NCI-H1417 treated with DMSO at 0.1 percent for 48 hours (cell line): ENCODE measurements around the gene TMEM254.
"Not testable (repeated sequence)": the region's sequence is repeated elsewhere in the genome, so short reads cannot be mapped to it uniquely, and the experiment has no call there.

ENCODE experiments used
- DNase-seq: peaks from one replicate; lab custom pipeline; 2025; lab: John Stamatoyannopoulos, UW

TMEM254 gene

DNA sequence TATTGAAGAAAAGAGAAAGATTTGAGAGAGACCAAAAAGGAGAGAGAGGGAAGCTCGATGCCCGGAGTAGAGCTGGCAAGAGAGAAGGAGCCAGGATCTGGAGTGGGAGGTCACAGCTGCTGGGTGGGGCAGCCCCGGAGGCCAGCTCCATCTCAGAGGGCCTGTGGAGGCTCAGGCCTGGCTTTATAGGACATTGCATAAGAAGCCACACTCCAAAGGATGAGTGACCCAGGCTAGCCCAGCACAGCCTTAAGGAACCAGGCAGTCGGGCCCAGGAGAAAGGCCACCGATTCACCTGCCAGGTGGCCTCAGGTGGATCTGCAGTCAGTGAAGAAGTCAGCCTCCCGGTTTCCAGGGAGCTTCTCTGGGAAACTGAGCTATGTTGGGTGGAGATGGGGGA is 54.7 kb downstream of the TMEM254 start:
- DNase-seq = no peak

DNA sequence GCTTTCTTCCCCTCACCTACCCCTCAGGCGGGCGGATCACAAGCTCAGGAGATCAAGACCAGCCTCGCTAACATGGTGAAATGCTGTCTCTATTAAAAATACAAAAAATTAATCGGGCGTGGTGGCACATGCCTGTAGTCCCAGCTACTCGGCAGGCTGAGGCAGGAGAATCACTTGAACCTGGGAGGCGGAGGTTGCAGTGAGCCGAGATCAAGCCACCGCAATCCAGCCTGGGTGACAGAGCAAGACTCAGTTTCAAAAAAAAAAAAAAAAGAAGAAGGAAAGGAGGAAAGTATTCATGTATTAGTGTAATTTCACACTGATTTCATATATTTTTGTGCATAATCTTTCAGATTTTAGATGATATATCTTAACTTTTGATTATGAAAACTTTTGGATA is 55.2 kb downstream of the TMEM254 start:
- DNase-seq = not testable (repeated sequence)

DNA sequence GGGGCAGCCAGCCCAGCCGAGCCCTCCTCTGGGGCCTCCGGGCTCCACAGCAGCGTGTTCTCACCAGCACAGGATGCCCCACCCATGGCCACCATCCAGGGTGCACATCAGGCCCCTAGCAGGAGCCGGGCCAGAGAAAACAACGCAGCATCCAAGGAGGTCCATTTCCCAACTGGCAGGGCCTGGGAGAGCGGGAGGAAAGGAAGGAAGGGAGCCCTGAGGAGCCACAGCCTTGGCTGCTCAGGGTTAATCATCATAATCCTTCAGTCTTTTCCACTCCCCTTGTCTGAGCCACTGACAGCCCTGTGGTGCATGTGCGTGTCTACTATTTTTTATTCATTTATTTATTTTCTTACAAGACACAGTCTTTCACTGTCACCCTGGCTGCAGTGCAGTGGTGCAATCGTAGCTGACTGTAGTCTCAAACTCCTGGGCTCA is 57.7 kb downstream of the TMEM254 start:
- DNase-seq = no peak

DNA sequence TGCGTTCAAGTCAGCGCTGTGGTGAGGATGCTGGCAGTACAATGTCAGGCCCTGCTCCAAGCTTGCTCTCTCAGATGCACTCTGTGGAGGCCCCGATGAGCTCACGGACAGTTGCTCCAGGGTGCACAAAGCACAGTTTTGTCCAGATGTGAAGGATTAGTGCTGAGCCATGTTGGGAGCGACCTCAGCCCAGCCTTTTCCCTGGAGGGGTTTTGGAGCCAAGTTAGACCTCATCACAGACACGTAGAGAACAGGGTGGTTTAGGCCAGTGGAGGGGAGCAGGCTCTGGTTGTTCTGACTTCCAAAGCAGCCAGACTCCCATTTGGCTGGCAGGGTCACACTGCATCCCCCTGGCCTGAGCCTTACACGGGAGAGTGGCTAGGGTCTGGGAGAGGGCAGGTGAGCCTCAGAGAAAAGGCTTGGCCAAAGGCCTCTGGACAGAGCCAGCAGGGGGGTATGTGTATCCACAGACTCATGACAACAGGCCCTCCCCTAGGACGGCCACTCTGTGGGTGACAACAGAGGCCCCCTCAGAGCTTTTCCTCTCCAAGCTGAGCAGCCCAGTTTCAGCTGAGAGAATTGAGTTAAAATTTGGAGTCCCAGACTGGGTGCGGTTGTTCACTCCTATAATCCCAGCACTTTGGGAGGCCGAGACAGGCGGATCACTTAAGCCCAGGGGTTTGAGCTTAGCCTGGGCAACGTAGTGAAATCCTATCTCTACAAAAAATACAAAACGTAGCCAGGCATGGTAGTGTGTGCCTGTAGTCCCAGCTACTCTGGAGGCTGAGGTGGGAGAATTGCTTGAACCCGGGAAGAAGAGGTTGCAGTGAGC is 58.8 kb downstream of the TMEM254 start:
- DNase-seq = no peak

DNA sequence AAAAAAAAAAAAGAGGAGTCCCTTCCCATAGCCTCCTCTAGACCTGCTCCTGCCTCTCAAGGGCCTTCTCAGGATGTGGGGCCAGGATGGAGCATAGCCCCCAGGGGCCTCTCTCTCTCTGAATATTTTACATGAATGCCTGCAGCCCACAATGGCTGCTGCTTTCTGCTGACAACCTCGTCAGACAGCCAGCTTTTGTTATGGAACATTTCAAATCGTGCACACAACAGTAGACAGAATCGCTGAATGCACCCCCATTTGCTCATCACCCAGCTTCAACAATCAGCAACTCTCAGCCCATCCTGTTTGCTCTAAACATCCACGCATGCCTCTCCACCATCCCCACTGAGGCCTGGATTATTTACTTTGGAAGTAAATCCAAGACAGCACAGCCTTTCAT is 59.5 kb downstream of the TMEM254 start:
- DNase-seq = no peak

DNA sequence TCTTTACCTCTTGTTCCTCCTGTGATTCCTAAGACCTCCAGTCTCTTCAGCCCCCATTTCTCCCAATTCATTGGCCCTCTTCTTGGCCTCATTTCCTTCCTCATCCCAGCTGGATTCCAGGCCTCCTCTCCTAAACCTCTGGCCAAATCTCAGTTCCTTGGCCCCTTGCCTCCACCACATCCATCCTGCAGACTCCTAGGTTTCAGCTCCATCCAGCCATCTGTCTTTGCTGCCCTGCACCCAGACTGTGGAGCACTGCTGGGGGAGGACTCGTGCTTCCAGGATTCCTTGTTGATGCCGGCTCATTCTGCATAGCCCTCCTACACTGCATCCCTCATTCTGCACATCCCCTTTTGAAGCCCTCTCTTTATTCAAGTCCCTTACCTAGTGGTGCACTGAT is 60.8 kb downstream of the TMEM254 start:
- no peak for DNase-seq

DNA sequence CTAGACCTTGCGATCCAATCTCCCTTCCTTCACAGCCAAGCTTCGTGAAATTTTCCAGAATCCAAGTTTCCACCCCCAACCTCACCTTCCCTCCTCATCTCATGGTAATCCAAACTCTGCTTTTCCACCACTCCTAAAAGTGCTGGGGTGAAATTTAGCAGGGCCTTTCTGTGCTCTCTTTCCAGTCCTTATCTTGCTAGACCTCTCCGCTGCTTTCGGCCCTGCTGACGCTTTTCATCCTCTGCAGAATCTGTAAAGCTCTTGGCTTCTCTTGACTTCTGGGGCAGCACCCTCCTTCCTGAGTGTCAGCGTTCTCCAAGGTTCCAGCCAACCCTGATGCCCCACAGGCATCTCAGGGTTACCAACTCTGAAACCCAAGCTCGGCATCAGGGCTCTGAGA is 61.8 kb downstream of the TMEM254 start:
- DNase-seq = no peak

DNA sequence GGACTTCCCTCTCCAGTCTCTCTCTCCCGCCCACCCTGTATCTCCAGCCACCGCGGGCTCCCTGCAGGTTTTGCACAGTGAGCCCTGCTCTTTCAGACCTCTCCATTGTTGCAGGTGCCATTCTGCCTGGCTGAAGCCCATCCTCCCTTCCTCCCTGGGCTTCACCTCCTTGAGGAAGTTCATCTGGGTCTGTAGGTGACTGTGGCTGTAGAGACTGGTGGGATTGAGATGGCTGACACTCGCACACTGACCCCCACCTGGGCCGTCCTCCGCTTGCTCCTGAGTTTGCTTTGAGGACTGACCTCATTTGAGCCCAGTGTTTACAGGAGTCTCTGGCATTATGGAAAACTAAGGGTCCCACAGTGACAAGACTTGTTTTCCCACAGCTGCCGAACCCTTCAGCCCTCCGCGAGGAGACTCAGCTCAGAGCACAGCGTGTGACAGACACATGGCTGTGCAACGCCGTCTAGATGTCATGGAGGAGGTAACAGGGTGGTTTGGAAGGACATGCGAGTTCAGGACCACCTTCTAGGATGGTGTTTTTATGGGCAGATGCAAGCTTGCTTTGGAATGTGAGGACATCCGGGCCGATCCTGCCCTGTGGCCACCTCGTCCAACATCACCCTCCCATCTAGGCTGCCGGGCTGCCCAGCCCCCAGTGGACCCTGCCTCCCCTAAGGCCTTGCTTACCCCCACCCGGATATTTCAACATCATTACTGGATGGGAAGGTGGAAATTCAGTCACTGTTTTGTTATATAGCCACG is 63.4 kb downstream of the TMEM254 start:
- no peak for DNase-seq
